Fibroblast of skin of scalp (primary cell): ENCODE data around the gene NINJ1. TPM values are rescaled to one million over a fixed set of nuclear protein-coding genes. Genes with fewer than 3 reads are reported as not detected.

Source experiments
- DNase-seq: peaks from one replicate; pipeline ENCODE4 v3.0.0-alpha.2; 2013
- polyA plus RNA-seq, 2 experiments: library from polyadenylated mRNA; unstranded; fragments of 120-200 nt; gene quantifications; one replicate each; pipeline ENCODE4 v1.2.1, GENCODE V29; 2013; ENCODE audit not compliant: insufficient read length in 2 of 2

NINJ1 gene
- 14.4 TPM for polyA plus RNA-seq (2013, experiment 1 of 2; ENCODE audit: insufficient read length)
- 14.2 TPM for polyA plus RNA-seq (2013, experiment 2 of 2; ENCODE audit: insufficient read length)

- peak; percentile 69 for DNase-seq
Measured at GRCh38 chr9:93134015-93134739, at the start of gene NINJ1. NINJ1 (minus strand) TSS chr9:93134251; CDS start chr9:93134217, 34 bp downstream.

GRCh38 chr9:93183131-93183662 is 49.1 kb upstream of the NINJ1 start:
- no peak for DNase-seq

DNA sequence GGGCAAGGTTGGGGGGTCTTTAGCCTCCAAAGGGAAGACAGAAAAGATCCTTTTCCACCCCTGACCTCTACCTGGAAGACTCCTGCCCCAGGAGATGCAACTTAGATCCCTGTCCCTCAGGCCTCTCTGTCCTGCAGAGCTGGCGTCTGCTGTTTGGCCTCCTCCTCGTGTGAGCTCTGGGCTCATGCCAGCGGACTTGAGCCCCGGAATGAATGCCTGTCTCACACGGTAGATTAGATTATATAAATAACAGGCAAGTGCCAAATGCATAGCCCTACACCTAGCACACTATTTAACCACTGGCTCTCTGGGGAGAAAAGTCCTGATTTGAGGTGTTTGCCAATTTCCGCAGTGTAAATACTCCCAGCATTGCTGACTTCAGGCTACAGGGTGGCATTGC is 48.5 kb upstream of the NINJ1 start:
- no peak for DNase-seq

DNA sequence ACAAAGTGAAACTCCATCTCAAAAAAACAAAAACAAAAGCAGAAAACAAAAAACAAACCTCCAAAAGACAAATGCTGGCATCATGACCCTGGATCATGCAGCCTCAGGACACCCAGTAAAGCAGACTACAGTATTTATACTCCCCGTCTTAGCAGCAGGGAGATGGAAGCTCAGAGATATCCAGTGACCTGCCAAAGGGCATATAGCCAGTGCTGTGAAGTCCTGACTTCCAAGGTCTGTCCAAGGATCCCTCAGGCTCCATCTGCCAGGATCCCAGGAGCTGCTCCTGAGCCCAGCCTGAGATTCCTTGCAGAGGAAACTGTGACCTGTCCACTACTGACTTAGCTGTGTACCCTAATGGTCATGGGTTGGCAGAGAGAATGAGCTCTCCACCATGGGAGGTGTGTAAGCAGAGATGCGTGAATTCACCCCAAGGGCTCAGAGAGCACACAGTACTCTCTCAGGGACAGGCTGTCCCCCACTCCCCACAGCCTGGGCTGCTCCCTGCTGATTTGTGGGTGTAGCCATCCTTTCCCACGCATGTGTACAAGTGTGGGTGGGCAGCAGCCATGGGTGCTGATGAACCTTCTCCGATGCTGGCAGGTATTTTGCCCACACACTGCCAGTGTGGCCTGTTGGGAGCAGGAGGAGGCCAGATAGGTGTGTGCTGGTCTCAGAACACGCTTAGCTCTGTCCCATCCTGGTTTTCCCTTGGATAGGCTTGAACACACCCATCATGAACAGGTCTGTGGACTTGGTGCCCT is 47.8 kb upstream of the NINJ1 start:
- DNase-seq = no peak

DNA sequence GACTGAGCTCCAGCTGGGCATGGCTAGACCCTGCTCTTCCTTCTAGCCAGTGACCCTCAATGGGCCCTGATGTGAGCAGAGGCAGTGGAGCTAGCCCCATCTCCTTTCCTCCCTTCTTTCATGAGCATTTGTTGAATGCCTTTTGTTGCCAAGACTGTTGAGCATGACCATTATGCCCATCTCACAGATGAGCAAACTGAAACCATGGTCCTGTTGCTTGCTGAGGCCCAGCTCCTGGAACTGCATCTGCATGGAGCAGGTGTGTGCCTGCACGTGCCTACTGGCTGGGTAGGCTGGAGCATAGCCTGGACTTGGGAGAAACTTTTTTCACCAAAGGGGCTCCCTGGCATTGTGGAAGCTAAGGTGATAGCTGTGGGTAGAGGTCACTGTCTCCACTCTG is 46.9 kb upstream of the NINJ1 start:
- no peak for DNase-seq

DNA sequence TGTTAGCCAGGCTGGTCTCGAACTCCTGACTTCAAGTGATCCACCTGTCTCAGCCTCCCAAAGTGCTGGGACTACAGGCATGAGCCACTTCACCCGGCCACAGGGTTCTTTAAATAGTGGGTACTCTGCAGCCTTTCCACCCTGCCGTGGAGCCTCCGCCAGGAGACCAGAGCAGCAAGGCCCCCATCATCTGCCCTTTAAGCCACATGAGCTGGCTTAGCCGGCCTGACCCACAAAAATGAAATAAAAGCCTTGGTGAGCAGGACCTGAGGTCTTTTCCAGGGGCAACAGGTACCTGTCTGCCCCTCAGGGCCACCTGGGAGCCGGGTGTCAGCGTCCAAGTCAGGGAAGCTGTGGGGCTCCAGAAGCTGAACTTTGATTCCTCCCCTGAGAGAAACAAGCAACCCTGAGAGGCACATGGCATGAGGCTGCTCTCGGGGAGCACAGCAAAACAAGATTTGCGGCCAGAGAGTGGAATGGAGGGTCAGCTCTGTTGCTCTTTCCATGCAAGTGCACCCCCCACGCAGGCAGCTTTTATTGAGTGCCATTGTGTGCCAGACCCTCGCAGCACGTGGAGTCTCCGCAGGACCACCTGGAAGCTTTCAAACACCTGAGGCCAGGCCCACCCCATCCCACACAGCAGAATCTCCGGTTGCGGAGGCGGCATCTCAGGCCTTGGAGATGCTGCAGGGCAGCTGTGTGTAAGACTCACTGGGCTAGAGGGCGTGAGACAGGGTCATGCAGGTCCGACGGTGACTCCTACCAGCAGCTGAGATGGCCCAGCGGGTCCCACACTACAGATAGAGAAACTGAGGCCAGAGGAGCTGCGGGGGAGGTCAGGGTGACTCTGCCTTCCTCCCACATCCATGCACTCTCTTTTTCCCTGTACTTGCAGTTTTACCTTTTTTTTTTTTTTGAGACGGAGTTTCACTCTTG is 45.1 kb upstream of the NINJ1 start:
- no peak for DNase-seq

DNA sequence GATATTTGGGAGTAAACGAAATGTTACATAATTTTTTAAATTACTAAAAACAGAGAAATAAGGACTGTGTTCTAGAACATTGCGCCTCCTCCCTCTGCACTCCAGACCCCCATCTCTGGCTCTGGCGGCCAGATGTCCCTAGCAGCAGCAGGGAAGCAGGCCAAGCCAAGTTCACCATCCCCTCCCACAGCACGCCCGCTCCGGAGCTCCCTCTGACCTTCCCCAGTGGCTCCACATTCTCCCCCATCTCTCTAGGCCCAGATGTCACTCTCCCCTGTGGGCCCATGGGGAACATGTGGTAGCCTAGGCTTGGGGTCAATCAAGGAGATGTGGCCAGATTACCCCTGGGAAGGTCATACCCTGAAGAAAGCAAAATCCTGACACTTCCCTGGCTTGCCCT is 43.6 kb upstream of the NINJ1 start:
- no peak for DNase-seq

GRCh38 chr9:93174976-93175375 is 40.9 kb upstream of the NINJ1 start:
- no peak for DNase-seq

DNA sequence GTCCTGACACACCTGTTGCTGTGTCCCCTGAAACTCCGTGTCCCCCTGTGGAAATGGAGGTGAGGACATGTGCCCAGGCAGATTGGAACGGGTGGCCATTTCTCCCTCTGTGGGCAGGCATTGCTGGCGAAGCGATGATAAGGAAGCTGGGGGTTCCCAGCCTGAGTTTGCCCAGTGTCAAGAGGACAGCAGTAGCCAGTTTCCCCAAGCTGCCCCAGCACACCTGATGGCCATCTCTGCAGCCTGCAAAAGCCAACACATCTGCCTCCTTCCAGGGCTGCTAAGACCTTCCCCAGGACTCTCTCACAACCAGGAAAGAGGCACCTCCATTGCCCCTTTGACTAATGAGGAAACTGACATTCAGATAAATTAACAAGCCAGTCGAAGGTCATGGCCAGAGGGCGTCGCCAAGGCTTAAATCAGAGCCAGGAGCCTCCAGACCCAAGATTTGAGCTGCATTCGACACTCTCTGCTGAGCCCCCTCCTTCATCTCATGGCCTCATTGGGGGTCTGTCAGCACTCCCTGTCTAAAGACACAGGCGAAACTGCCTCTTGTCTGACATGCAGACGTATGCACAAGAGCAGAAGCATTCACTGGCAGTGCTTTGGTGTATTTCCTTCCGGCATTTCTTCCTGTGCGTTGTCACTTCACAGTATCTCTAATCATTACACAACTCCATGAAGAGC is 39.5 kb upstream of the NINJ1 start:
- no peak for DNase-seq

DNA sequence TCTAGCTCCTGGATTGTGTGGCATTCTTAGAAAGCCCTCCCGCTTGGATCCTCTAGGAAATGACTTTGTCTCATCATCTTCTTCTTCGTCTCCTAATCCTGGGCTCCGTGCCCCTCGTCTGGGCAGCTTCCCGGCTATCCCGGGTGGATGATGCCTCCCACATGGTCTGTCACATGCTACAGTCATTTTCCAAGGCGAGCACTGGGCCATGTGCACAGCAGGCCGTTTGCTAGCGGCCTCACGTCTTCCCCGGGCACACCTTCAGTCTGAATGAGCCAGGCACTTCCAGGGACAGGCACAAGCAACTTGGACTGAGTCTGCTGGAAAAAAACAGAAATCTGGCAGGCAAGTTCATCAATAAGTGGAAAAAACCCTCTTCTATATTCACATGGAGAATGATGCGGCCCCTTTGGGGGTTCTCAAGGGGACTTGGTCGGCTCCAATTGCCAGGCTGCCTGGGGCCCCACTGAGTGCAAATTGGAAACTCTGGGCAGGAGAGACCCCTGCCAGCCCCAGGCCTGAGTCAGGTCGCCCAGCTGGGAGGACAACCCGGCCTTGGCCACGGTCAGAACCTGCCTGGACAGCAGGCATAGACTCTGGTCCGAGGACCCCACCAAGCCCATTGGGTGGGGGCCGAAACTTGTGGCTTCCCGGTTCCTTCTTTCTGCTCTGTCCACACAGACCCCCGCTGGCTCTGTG is 38.8 kb upstream of the NINJ1 start:
- no peak for DNase-seq

DNA sequence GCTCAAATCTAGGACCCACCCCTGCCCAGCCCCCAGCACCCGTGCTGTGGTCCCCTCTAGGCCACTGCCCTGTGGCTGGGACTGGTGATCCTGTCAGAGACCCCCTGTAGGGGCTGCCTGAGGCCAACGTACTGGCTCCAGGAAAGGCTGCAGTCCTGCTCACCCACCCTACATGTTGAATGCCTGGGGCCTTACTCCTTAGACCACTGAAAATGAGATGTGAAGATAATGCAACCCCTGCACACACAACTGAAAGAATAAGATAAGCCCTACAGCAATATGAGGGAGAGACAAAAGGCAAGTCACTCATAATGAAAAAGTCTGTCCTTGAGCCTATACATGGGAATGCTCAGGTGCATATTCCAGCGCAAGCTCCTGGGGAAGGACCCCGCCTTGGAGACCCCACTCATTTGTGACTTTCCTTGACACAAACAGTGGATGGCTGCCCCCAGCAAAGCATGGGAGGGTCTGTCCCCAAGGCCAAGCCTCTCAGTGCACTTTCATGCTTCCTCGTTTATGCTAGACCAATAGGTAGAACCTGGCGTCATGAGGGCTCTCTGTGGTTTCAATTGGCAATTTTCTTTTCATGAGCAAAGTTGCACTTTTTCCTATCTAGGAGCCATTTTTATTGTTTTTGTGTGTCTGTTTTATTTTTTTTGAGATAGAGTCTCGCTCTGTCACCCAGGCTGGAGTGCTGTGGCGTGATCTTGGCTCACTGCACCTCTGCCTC is 37.4 kb upstream of the NINJ1 start:
- no peak for DNase-seq

- no peak for DNase-seq
Measured at GRCh38 chr9:93170571-93170970, 36.5 kb upstream of the NINJ1 start.

GRCh38 chr9:93169444-93169843 is 35.4 kb upstream of the NINJ1 start:
- DNase-seq = no peak

DNA sequence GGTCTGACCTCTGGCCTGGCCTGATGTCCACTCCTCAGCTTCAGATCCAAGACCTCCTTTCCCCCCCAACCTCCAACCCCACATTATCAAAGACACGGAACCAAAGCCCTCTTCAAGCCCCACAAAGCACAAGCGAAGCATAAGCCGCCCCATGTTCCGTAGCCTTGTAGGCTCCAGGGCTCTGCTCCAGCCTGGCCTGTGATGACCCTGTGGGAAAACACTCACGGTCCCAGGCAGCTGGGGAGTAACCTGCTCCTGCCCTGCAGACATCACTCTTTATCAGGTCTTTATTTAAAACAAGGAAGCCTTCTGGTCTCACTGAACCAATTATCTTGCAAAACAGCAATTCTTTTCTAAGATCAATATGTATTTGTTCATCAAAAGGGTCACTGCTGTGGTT is 34.5 kb upstream of the NINJ1 start:
- DNase-seq = no peak

DNA sequence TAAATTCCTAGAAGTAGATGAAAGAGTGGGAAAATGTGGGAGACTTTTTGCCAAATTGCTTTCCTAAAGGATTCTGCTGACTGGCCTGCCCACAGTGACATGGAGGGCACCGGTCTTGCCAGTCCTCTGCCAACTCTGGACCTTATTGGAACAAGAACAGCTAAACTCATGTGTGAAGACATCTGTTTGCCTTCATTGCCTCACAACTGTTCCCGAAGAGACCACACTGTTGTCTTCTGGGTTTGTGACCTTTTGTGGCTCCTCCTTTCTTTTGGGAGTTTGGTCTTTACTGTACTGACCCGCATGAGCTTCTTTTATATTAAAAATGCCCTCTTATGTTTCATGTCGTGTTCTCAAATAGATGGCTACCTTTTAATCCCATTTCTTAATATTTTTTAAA is 33.8 kb upstream of the NINJ1 start:
- no peak for DNase-seq

DNA sequence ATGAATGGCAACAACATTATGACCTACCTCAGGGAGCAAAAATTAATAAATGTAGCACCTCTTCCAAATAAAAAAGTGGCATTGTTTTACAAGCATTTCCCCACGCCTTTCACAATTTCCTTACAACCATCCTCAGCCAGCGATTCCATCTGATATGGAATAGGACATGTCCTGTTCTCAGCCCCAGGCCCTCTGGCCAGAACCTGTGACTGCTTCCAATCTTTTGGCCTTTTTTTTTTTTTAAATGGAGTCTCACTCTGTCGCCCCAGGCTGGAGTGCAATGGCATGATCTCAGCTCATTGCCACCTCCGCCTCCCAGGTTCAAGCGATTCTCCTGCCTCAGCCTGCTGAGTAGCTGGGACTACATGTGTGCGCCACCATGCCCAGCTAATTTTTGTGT is 33.1 kb upstream of the NINJ1 start:
- no peak for DNase-seq

- no peak for DNase-seq
Measured at GRCh38 chr9:93166699-93167098, 32.6 kb upstream of the NINJ1 start.

GRCh38 chr9:93164085-93164484 is 30.0 kb upstream of the NINJ1 start:
- DNase-seq = no peak

DNA sequence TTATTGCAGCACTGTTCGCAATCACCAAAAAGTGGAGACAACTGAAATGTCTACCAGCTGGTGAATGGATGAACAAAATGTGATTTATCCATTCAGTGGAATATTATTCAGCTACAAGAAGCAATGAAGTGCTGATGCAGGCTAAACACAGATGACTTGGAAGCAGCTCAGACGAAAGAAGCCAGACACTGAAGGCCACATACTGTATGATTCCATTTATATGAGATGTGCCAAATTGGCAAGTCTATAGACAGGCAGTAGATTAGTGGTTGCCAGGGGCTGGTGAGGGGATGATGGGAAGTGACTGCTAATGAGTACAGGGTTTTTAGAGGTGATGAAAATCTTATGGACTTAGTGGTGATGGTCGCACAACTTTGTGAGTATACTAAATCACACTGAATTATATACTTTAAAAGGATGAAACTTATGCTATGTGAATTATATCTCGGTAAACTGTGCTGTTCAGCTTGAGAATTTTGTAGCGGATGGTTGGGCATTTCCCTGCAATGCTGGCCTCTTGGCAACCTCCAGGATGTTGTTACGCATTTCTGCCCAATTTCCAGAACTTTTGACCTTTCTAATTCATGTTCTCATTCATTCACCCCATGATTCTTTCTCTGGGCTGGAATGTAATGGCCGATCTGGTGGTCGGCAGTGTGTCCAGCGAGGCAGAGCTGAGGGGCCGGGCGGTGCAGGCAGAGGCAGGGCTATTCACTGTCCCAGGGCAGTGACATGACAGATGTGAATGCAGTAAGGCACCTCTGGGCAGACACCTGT is 27.9 kb upstream of the NINJ1 start:
- no peak for DNase-seq
